HG03196 (cell line): Measurements from ENCODE around the gene PRC1.
A peak's percentile ranks its signal among the peaks of the same experiment; 100 is the strongest.
"Not testable (repeated sequence)": the region's sequence is repeated elsewhere in the genome, so short reads cannot be mapped to it uniquely, and the experiment has no call there.

Experiments used
- ATAC-seq: cut with Tn5 transposase; IDR thresholded peaks from one replicate; pipeline ENCODE4 v1.9.1; 2021; ENCODE audit not compliant: unreplicated experiment

PRC1 gene

DNA sequence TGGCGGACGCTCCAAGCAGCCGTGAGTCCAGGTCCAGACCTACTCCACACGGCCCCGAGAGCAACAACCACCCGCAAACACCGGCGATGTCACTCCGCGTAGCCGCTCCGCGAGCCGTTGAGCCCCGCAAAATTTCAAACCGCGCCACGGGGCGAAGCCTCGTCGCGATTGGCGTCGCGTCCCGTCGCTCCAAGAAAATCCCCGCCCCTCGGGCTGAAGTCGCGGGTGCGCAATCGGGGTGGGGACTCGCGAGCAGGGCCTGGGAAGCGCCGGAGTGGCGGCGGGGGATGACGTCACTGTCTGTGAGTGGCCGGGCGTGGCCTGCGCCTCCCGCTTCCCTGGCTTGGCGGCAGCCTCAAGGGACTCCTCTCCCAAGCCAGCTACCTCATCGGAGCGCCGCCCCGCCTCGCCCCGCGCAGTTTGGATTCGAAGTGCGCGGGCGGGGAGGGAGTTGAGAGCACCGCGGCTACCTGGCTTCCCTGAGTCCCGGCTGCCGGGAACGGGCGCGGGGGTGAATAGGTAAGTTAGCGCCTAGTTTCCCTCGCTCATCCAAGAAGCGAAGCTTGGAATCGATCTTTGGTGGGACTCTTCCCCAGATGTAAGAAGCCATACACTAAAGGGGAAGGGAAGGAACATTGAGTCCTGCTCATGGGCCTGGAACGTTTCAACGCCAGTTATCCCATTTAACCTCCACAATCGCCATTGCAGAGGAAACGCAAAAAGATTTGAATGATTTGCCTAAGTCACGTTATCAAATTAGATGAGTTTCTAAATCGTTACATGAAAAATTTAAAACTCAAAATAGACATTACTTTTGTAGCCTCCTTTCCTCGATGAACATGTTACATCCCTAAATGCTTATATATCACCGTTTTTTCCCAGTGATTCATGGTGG lies at the start of gene PRC1:
Gene PRC1 (minus strand): TSS at position 119 of the 895 bp plus-strand sequence. CDS start 118 bp downstream, at position 1.
- ATAC-seq: peak; percentile 96

DNA sequence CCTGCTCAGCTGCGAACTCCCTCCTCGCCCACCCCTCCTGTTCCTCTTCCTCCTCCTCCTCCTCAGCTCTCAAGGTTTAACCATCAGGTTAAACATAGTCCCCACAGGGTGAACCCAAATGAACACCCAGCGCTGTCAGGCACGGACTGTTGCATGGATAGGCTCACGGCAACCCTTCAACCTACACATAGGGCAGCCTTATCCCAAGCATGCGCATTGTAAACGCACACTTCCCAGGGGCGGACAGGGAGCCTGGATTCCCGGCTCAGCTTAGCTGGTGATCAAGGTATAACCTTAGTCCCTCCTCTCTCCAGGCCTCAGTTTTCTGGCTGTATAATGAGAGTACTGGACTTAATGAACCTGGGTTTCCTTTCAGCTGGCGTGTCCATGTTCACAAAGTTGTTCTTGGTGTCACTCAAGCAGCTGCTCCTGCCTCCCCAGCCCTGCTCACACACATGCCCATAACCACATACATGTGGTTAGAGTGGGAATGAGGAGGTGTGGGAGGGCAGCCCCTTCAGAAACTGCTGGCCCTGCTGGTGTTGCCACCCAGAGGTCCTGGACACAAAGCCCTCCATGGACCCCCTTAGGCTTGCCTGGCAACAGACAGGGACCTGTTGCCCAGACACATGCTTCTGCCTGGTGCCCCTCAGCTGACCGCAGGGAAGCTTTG lies 49.0 kb upstream of the PRC1 start:
- no peak for ATAC-seq

DNA sequence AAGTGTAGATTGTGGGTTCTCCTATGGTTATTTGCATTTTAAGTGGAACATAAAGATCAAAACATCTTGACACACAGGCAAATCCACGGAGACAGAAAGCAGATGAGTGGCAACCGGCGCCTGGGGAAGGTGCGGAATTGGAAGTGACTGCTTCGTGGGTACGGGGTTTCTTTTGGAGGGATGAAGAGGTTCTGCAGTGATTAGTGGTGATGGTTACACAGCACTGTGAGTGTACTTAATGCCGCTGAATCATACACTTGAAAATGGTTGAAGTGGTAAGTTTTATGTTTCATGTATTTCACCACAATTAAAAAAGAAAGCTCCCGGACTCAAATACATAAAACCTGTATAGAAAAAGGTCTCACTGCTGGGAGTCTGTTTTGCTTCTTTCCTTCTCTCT lies 46.5 kb upstream of the PRC1 start:
- no peak for ATAC-seq

- no peak for ATAC-seq
Measured at GRCh38 chr15:91039996-91040395, 45.7 kb upstream of the PRC1 start.

DNA sequence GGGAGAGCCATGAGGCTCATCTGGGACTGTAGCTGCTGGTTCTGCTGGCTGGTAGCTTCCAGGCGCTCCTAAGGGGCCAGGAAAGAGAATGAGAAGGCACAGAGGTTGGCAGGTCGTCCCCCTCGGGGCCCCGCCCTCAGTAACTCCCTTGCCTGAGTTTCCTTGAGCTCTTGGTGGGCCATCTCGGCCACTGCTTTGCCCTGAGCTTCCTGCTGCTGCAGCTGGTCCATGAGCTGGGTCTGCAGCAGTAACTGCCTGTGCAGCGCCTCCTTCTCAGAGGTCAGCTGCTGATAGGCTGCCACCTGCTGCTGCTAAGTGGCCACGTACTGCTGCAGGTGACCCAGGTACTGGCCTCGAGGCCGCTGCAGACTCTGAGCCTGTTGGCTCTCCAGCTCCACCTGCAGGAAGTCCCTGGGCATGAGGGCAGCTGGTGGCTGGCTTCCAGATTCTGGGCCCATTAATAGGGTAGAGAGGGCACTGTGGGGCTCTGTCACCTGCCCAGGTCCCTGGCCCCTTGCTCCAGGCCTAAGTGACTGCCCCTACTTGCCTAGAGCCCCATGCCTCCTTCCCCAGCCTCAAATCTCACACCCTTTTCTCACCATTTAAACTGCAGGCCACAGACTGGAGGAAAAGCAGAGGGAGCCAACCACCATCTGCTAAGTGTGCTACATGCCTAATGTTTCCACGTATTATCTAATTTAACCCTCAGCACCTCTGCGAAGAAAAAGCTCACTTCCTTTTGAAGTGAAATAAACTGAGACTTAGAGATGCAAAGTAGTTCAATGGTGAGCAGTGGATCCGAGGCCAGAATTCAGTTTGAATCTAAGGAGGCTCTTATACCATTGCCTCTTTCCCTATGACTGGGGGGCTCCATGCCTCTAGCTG lies 38.8 kb upstream of the PRC1 start:
- no peak for ATAC-seq

- ATAC-seq: no peak
Measured at GRCh38 chr15:91031796-91032195, 37.5 kb upstream of the PRC1 start.

GRCh38 chr15:91027677-91028076 lies 33.3 kb upstream of the PRC1 start:
- ATAC-seq: no peak

- ATAC-seq: no peak
Measured at GRCh38 chr15:91023720-91024119, 29.4 kb upstream of the PRC1 start.

DNA sequence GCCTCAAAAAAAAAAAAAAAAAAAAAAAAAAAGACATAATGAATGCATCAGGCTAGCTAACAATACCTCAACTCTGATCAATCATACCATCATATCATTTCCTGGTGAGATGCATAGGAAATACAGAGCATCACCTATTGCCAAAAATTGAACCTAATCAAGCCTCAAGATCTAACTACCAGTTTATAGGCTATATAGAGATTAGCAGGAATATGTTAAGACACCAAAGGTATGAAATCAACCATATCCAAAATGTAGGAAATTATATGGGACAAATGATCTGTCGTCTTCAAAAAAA lies 28.4 kb upstream of the PRC1 start:
- ATAC-seq: no peak

- peak; percentile 62 for ATAC-seq
Measured at GRCh38 chr15:91022075-91022831, 27.9 kb upstream of the PRC1 start, which contains the start of gene VPS33B. Gene VPS33B (minus strand): TSS chr15:91022594. CDS start chr15:91022249, 345 bp downstream.

GRCh38 chr15:91021516-91022074 lies 27.3 kb upstream of the PRC1 start:
- ATAC-seq: peak; percentile 8

- ATAC-seq: no peak
Measured at GRCh38 chr15:91018158-91018557, 23.8 kb upstream of the PRC1 start.

DNA sequence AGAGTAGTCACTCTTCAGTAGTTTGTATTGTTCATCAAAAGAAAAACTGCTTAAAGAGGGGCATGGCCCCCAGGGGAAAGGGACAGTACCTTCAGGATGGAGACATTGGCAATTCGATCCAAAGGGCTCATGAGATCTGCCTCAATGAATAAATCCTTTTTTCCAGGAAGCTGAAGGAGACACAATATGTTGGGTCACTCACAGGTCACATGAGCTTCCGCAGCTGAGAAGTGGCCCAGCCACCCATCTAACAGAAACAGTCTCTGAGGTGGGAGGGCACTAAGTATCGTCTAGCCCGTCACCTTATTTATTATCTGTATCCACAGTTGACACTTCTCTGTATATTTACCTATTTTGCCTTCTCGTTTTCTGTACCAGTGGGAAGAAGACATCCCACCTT lies 23.4 kb upstream of the PRC1 start:
- no peak for ATAC-seq

GRCh38 chr15:91013701-91014100 lies 19.4 kb upstream of the PRC1 start:
- ATAC-seq: not testable (repeated sequence)

DNA sequence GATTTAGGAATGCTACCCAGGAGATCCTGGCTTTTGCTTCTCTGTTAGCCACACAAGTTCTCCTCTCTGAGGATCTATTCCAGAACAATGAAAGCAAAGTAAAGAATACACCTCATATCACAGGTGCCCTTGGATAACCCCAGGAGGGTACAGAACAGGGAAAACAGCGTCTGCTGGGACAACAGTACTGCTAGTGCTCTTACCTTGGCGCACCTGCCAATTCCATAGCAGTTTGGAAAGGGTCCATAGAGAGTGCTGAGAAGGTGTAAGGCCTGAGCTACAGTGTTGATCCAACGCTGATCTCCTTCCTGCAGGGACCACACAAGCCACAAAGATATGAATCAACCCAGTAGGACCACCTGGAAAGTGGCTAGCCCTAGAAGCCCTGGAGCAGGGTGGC lies 12.9 kb upstream of the PRC1 start:
- no peak for ATAC-seq

- ATAC-seq: no peak
Measured at GRCh38 chr15:91001209-91001608, 6.9 kb upstream of the PRC1 start.

DNA sequence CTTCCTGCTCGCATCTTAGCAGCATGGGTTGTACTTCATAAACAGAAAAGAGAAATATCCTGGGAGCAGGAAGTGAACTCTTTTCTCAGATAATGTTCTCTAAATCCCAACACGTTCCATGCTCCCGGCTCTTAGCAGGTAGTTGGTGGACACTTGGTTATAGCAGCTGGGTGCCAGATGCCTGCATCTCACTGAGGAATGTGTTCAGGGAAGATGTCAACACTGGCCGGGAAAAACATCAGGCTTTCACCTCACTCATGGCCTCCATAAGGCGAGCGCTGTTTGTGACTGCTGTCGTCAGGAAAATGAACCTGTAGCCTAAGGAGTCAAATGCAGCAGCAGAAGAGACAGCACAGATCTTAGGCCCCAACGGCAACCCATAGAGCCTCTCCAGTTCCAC lies 4.4 kb upstream of the PRC1 start:
- ATAC-seq: no peak

DNA sequence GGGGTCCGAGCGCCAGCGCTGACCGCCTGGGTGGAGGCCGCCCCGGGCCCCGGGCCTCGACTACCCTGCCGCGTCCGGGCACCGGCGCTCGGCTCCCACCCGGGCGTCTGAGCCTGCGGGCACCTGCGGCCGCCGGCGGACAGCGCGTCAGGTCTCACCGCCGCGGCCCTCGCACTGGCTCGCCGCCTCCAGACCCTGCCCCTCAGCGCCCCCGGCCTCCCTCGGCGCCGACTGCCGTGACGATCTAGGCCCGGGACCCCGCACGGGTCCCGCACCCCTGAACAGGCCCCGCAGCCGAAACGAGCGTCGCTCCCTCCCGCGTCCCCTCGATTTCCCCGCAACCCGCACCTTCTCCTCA lies 297 bp downstream of the PRC1 start:
- ATAC-seq: peak; percentile 12

GRCh38 chr15:90991587-90992285 lies 2.6 kb downstream of the PRC1 start:
- no peak for ATAC-seq

- no peak for ATAC-seq
Measured at GRCh38 chr15:90990446-90990845, 3.9 kb downstream of the PRC1 start.
